HuH-7 (cell line): ENCODE data around the gene ZNF621.

Source experiments
- DNase-seq: peaks from one replicate; pipeline ENCODE4 v3.0.0; 2011; ENCODE audit warnings: low spot score

The ZNF621 gene

GRCh38 chr3:40524568-40525285 is at the start of gene ZNF621:
TSS of gene ZNF621 (plus strand) at chr3:40524960. CDS start at chr3:40525841, 881 bp downstream.
- peak; percentile 85 for DNase-seq

- DNase-seq = peak; percentile 75
Measured at GRCh38 chr3:40476478-40477470, 48.0 kb upstream of the ZNF621 start, which contains the start of gene ZNF619. TSS of gene ZNF619 (plus strand) at chr3:40477122. CDS start at chr3:40477980, 858 bp downstream.

DNA sequence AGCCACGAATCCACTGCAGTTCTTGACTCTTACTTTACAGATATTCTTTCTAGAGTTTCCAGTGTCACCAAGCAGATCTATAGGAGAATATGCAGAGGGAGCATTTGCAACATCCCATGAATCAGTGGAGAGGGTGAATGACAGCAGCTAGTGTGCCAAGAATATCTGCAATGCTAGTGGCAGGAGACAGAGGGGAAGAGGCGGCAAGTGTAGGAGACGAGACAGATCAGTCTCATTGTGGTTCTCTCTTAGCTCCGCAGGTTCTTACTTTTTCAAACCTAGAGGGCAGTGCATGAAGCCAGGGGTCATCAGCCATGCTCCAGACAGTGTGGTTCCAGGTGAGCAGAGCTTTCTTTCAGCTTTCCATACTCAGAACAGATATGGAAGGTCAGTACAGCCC is 47.1 kb upstream of the ZNF621 start:
- DNase-seq = no peak

GRCh38 chr3:40487172-40487571 is 37.6 kb upstream of the ZNF621 start:
- DNase-seq = no peak

DNA sequence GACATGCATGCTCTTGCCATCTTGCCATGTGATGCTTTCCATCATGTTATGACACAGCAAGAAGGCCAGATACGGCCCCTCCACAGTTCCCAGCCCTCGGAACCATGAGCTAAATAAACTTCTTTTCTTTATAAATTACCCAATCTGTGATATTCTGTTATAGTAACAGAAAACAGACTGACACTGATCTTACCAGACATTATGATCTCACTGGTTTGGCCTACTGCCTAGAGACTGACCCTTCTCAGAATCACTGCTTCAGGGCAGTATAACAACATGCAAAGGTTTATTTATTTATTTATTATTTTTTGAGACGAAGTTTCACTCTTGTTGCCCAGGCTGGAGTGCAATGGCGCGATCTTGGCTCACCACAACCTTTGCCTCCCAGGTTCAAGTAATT is 33.8 kb upstream of the ZNF621 start:
- no peak for DNase-seq

GRCh38 chr3:40494698-40495097 is 30.1 kb upstream of the ZNF621 start:
- no peak for DNase-seq

DNA sequence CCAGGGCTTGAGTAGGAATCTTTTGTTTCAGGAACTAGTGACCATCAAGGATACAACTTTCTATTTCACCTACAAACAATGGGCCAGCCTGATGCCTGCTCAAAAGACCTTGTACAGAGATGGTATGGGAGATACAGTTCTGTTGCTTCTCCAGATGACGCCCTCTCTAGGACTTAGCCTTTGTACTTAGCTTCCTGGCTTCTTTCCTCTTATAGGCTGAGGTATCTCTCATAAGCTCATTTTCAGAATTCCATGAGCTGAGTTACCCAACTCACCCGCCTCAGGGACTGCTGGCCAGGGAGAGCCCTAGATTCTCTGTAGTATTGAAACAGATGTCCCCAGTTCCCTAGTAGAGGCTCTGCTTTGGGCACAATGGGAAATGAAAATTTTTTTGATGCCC is 27.5 kb upstream of the ZNF621 start:
- no peak for DNase-seq

DNA sequence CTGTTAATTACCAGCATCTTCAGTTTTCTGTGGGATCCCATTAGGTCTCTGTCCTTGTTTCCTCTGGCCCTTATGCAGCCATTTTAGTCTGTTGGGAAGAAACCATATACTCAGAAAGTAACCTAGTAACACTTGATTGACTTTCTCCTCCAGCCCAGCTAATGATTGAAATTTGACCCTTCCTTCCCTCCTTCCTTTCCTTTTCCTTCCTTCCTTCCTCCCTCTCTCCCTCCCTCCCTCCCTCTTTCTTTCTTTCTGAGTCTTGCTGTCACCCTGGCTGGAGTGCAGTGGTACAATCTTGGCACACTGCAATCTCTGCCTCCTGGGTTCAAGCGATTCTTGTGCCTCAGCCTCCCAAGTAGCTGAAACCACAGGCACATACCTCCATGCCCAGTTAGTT is 24.8 kb upstream of the ZNF621 start:
- no peak for DNase-seq

DNA sequence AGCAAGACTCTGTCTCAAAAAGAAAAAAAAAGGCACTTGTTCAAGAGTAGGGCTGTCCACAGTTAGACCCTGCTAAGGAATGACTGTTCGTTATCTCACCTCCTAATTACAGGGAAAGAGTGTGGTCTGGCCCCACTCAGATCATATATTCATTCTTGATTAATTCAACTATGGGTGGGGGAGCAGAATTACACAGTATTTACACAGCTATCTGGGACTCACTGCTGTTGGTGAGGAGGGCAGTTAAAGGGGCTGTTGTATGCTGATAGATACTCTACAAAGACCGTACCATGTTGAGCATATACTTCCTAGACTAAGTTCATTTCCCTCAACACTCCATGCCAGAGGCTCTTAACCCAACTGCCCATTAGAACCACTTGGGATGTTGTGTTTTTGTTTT is 22.7 kb upstream of the ZNF621 start:
- no peak for DNase-seq

GRCh38 chr3:40504636-40505430 is 19.9 kb upstream of the ZNF621 start:
- no peak for DNase-seq

- peak; percentile 91 for DNase-seq
Measured at GRCh38 chr3:40505599-40506462, 18.9 kb upstream of the ZNF621 start, which contains the start of gene ZNF620. TSS of gene ZNF620 (plus strand) at chr3:40506039. CDS start at chr3:40506353, 314 bp downstream.

DNA sequence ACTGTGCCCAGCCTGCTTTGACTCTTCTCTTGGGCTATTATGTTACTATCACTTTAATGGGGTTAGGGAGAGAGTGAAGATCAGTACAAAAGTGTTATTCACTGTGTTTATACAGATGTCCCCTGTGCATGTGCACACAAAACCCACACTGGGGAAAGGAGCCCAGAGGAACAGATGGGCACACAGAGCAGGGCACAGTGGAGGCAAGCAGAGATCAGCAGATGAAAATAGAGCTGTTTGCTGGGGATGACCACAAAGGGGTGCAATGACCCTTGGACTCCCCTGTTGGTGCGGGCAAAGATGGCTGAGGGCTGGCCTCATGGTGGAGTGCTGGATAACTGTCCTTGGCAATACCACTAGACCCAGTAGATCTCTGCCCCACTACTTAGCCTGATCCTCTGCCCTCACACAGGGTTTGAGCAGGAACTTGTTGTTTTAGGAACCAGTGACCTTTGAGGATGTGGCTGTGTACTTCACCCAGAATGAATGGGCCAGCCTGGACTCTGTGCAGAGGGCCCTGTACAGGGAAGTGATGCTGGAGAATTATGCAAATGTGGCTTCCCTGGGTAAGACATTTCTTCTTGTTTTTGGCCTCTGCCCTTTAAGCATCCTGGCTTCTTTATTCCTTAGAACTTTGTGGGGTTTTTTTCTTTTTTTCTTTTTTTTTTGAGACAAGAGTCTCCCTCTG is 13.6 kb upstream of the ZNF621 start:
- DNase-seq = no peak

DNA sequence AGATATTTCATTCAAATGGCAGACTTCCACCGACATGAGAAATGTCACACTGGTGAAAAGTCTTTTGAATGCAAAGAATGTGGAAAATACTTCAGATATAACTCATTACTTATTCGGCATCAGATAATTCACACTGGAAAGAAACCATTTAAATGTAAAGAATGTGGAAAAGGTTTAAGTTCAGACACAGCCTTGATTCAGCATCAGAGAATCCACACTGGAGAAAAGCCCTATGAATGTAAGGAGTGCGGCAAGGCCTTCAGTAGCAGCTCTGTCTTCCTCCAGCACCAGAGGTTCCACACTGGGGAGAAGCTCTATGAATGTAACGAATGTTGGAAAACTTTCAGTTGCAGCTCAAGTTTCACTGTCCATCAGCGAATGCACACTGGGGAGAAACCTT is 8.6 kb upstream of the ZNF621 start:
- no peak for DNase-seq

DNA sequence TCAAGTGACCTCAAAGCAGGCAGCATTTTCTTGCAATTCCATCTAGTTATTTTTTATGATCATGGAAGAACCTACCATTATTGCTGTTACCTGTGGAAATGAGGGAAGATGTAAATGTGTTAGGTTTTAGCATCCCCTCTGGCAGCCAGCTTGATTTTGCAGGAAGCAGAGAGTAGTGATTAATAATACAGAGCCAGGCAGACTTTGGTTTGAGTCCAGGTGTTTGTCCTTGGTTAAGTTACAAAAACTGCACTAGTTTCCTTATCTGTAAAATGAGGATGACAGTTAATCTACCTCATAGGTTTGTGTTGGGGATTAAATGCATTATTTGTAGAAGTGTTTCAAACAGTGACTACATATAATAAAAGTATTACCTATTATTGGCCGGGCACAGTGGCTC is 6.7 kb upstream of the ZNF621 start:
- DNase-seq = no peak

DNA sequence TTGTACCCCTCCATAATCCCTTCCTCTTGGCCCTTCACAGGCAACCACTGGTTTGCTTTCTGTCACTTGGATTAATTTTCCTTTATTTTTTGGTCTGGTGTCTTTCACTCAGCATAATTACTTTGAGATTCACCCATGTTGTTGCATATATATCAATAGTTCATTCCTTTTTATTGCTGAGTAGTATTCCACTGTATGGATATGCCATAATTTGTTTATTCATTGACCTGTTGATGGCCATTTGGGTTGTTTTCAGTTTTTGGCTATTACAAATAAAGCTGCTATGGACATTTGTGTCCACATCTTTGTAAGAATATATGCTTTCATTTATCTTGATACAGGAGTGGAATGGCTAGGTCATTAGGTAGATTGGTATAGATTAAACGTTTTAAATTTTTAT is 5.9 kb upstream of the ZNF621 start:
- no peak for DNase-seq

DNA sequence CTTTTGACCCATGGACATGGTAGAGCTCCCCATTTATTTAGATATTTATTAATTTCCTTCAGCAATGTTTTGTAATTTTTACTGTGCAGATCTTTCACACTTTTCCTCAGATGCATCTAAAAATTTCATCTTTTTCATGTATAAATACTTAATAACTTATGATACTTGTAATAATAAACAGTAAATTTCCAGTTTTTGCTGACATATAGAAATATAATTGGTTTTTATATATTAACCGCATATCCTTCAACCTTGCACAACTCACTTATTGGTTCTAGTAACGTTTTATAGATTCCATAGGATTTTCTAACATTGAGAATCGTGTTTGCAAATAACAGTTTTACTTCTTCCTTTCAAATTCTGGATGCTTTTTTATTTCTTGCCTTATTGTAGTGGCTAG is 3.5 kb upstream of the ZNF621 start:
- no peak for DNase-seq

- no peak for DNase-seq
Measured at GRCh38 chr3:40523781-40524180, 979 bp upstream of the ZNF621 start.

GRCh38 chr3:40524222-40524567 is 565 bp upstream of the ZNF621 start:
- no peak for DNase-seq

- no peak for DNase-seq
Measured at GRCh38 chr3:40528426-40528825, 3.7 kb downstream of the ZNF621 start.

- DNase-seq = no peak
Measured at GRCh38 chr3:40532252-40532651, 7.5 kb downstream of the ZNF621 start.

- no peak for DNase-seq
Measured at GRCh38 chr3:40534283-40534682, 9.5 kb downstream of the ZNF621 start.
